SK-N-MC (cell line): ENCODE data around the gene PIK3C3.

ENCODE experiments used
- EZH2 ChIP-seq: fragments of 200-600 bp; sonication (generic); IDR thresholded peaks from one replicate; pipeline ENCODE4 v1.6.1; 2017; ENCODE audit warnings: antibody characterized with exemption
- FOXP2 ChIP-seq: optimal IDR thresholded peaks from 2 replicates; pipeline ENCODE3; 2011; ENCODE audit warnings: mild to moderate bottlenecking, moderate library complexity; ENCODE audit not compliant: insufficient read depth; ENCODE audit errors: extremely low read length, control extremely low read depth
- POLR2AphosphoS5 ChIP-seq: IDR thresholded peaks from 2 replicates; pipeline ENCODE4 v1.6.1; 2012; ENCODE audit warnings: mild to moderate bottlenecking, low read depth, low read length, borderline replicate concordance

DNA sequence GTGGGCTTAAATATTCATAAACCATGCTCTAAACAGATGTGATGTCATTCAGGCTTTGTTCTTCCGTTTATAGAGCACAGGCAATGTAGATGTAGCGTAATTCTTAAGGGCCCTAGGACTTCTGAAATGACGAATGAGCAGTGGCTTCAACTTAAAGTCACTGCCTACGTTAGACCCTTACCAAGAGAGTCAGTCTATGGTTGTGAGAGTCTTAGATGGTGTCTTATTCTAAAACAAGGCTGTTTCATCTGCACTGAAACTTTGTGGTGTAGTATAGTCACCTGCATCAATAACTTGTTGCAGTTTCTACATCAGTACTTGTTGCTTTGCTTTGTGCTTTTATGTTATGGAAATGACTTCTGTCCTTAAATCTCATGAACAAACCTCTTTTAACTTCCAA is 56.0 kb downstream of the PIK3C3 start:
- no peak for TF ChIP-seq POLR2AphosphoS5
- no peak for TF ChIP-seq EZH2
- TF ChIP-seq FOXP2: no peak
